Epithelial cell of proximal tubule (primary cell): ENCODE measurements around the gene IPO9. TPM values are rescaled to one million over a fixed set of nuclear protein-coding genes. Genes with fewer than 3 reads are reported as not detected.
"Not testable (repeated sequence)": the region's sequence is repeated elsewhere in the genome, so short reads cannot be mapped to it uniquely, and the experiment has no call there.

Experiments used
- DNase-seq: peaks from one replicate; pipeline ENCODE4 v3.0.0-alpha.2; 2011; ENCODE audit warnings: low read depth
- H3K4me3 ChIP-seq: 2 replicates; pipeline ENCODE4 v1.5.1; 2011; ENCODE audit warnings: low read depth, mild to moderate bottlenecking, low read length
- total RNA-seq: library from RNA; depleted of rRNA; stranded (reverse); fragments of >200 nt; gene quantifications from 2 replicates; pipeline ENCODE4 v1.2.3, GENCODE V29; 2015
- TF ChIP-seq, protein P1 (sequence below): conservative IDR thresholded peaks from 2 replicates; pipeline ENCODE4 v1.5.1; 2012; ENCODE audit warnings: low read depth, mild to moderate bottlenecking, low read length

Gene IPO9
- total RNA-seq, 1 donor from 2014 or later, result 16.3 TPM

DNA sequence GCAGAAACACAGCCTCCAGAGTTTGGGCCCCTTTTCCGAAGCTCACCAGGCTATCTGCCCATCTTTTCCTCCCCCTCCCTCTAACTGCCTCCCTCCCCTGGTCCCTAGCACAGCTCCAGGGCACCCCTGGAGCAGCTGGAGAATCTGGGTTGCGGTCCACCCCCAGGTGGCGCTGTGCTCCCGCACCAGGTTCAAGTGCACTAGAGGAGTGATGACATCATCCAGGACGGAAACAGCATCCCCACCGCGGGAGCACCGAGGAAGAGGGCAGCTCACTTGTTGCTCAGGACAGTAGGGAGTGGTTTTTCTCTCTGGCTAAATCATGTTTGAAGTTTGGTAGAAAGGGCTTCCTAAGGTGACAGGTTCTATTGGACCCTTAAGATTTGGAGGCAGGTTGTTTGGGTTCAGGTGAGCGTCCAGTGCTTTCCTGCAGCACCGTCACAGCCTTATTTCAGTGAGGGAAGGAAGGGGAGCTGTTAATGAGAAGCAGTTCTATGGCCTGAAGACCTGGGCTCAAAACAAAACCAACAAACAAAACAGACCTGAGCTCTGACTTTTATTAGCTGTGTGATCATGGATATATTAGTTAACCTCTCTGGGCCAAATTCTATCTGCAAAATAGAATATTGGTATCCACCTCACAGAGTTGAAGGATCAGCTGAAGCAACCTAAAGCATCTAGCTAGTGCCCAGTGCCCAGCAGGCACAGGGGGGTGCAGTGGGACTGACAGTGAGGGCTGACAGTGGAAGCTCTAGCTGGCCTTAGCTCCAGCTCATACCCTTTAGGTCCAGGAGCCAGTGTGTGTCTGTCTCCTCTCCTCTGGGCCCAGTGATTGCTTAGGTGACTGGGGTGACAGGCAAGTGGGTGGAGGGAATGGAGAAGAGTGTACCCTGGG is 67.2 kb downstream of the IPO9 start:
- TF ChIP-seq, protein P1, sequence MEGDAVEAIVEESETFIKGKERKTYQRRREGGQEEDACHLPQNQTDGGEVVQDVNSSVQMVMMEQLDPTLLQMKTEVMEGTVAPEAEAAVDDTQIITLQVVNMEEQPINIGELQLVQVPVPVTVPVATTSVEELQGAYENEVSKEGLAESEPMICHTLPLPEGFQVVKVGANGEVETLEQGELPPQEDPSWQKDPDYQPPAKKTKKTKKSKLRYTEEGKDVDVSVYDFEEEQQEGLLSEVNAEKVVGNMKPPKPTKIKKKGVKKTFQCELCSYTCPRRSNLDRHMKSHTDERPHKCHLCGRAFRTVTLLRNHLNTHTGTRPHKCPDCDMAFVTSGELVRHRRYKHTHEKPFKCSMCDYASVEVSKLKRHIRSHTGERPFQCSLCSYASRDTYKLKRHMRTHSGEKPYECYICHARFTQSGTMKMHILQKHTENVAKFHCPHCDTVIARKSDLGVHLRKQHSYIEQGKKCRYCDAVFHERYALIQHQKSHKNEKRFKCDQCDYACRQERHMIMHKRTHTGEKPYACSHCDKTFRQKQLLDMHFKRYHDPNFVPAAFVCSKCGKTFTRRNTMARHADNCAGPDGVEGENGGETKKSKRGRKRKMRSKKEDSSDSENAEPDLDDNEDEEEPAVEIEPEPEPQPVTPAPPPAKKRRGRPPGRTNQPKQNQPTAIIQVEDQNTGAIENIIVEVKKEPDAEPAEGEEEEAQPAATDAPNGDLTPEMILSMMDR, result peak; percentile 97
- H3K4me3 ChIP-seq, result no peak overlapping the region
- no peak for DNase-seq

DNA sequence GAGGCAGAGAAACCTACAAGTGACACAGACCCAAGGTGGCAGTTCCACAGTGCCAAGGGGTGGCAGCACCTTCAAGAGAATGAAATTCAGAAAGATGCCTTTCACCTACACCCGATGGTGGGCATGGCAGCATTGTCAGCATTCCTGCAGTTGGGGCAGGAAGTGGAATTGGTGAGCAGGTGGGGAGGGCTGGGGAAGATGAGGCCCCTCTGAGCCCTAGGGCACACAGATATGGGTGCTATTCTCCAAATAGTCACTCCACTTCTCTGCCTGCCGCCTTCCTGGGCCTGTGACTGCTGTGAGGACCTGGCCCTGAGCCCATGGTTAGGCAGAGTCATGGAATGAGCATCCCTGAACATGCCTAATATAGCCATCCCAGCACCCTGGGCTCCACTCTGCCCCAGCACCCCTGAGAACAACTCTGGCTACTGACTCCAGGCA is 68.0 kb downstream of the IPO9 start:
- H3K4me3 ChIP-seq, result no peak overlapping the region
- TF ChIP-seq, protein P1, result peak; percentile 44
- no peak for DNase-seq

DNA sequence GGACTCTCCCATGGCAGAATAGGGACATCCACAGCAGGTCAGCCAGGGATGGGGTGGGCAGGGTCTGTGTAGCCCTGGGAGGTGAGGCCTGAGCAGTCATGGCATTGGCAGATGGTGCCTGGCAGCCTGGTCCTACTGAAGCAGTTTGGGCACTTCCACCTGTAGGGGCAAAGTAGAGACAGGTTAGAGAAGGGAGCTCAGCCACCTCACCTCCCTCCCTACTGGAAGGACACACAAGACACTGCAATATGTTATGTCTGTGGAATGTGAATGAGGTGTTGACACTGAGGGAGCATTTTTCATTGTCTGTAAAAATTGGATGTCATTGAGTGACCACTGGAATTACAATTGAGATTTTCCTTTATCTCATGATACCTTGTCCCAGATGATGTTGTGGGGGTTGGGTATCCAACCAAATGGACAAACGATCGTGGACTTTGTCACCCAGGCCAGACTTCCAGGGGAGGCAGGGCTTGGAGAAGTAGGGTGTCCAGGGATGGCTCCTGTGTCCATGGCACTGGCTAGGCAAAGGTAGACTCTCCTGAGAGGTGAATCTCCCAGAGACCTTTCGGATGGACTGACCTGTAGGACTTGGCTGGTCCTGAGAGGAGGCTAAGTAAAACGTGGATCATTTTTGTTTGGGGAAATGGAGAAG is 69.4 kb downstream of the IPO9 start:
- TF ChIP-seq, protein P1, result no peak
- no peak overlapping the region for H3K4me3 ChIP-seq
- no peak for DNase-seq

DNA sequence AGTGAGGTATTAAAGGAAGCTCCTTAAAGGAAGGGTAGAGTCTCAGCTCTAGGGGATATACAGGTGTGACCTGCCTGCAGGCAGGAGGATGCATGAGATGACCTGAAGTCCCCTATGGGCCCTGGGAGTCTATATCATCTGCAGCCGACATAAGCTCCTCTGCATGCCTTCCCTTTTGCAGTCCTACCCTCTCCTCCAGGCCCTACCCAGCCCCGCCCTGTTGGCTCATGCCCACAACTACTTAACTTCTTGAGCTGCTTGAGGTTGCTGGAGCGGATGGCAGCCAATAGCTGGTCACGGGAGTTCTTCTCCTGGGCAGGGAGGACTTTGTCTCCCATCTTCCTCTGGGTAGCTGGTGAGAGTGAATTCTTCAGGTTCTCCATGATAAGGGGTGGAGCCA is 70.0 kb downstream of the IPO9 start:
- no peak for DNase-seq
- TF ChIP-seq, protein P1, result no peak
- H3K4me3 ChIP-seq, result no peak overlapping the region

DNA sequence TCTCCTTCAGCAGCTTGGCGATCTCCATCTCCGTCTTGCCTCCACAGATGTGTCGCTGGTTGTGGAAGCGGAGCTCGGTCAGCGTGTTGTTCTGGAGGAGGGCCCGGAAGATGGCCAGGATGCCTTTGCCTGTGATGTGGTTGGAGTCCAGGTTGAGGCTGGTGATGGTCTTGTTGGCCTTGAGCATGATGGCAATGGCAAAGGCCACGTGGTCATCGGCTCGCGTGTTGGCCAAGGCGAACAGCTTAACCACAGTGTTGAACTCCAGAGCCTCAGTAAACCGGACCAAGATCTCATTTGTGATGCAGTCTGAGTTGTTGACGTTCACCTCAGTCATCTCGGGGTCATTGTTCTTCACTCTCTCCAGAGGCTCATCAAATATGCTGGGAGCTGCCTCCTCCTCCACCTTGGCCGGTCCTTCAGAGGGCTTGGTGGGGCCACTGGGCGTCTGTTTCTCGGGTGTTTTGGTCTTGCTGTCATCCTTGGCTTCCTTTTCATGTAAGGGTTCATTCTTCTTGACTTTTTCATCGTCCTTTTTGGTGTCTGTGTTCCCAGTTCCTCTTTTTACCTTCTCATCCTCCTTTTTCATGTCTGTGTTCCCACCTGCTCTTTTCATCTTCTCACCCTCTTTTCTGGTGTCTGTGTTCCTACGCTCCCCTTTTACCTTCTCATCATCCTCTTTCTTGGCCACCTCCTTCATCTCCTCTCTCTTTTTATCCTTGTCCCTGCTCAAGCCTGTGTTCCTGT is 70.9 kb downstream of the IPO9 start:
- no peak overlapping the region for H3K4me3 ChIP-seq
- no peak for DNase-seq
- TF ChIP-seq, protein P1, result no peak

DNA sequence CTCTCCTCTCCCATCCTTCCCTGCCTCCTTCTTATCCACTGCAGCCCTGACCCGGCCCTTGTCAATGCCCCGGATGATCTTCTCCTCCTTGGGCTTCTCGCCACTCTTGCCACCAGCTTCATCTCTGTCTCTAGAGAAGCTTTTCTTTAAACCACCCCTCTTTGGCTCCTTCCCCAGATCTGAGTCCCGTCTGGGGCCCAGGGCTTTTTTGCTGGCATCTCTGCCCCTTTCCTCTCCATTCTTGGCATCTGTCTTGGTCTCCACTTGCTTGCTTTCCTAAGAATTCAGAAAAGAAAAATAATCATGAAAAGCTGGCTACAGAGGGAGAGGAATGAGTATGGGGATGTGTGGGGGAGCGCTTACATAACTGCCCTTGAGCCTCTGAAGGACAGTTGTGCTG is 71.5 kb downstream of the IPO9 start:
- H3K4me3 ChIP-seq, result no peak overlapping the region
- TF ChIP-seq, protein P1, result no peak
- no peak for DNase-seq

DNA sequence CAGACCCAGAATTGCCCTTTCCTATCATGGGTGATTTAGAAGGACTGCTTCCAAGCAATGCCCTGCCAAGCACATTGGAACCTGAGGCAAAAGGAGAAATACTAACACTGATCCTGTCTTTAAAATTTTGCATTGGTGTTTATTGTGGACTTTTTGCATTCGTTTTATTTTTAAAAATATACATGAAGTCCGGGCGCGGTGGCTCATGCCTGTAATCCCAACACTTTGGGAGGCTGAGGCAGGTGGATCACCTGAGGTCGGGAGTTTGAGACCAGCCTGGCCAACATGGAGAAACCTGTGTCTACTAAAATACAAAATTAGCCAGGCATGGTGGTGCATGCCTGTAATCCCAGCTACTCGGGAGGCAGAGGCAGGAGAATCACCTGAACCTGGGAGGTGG is 72.1 kb downstream of the IPO9 start:
- H3K4me3 ChIP-seq, DNase-seq: not testable (repeated sequence)
